Breast epithelium (tissue), 3 donors: ENCODE data around the gene SLC15A3.

Experiments used
- CTCF ChIP-seq, 3 donors: fragments of 450-650 bp; IDR thresholded peaks; one replicate each; pipeline ENCODE4 v1.5.1; 2016 to 2017; ENCODE audit warnings: antibody characterized with exemption in 3 of 3, mild to moderate bottlenecking in 3 of 3, moderate library complexity in 3 of 3
- POLR2AphosphoS5 ChIP-seq, 3 donors: sonication (generic); formaldehyde crosslinking; IDR thresholded peaks; one replicate each; pipeline ENCODE4 v1.6.1; 2017; ENCODE audit warnings: antibody characterized with exemption in 3 of 3

GRCh38 chr11:60937811-60938210 lies 14.2 kb downstream of the SLC15A3 start:
- TF ChIP-seq CTCF (IDR thresholded peaks at IDR 0.05) (no peak), POLR2AphosphoS5 (IDR thresholded peaks at IDR 0.05) (no peak)
